Erythroblast (primary cell): Measurements from ENCODE around the gene GPR119.

Source experiments
- GATA1 ChIP-seq: IDR thresholded peaks from 2 replicates; pipeline ENCODE4 v1.6.1; 2011; ENCODE audit warnings: low read depth, mild to moderate bottlenecking, control low read depth, low read length, moderate library complexity
- POLR2A ChIP-seq: IDR thresholded peaks from 2 replicates; pipeline ENCODE4 v1.6.1; 2011; ENCODE audit warnings: mild to moderate bottlenecking, low read length

DNA sequence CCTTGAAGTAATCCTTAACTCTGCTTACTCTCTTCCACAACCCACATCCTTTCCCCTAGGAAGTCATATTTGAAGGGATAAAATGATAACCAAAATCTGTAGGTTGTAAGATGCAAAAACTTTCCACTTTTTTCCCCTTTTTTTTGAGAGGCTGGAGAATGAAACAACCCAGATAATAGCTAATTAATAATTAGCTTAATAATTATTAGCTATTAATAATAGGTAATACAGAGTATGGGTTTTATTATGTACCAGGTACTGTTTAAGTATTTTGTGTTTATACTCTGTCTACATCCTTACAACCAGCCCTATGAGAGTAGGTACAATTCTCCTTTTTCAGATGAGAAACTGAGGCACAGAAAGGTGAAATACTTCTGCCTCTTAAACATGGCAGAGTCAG, 9.4 kb downstream of the GPR119 start:
- TF ChIP-seq POLR2A (no peak), GATA1 (no peak)
